Thyroid gland (tissue), 4 donors: Measurements from ENCODE around the gene ZNF44.

ENCODE experiments used
- POLR2A ChIP-seq, 2 donors: fragments of 450-650 bp; IDR thresholded peaks; one replicate each; pipeline ENCODE4 v1.6.1; 2017; ENCODE audit warnings: antibody characterized with exemption in 2 of 2, mild to moderate bottlenecking in 2 of 2, moderate library complexity in 1 of 2
- TF ChIP-seq, protein P1 (sequence below), 6 experiments: fragments of 200-600 bp in 3 of 6; fragments of 450-650 bp in 3 of 6; sonication (generic) in 3 of 6; IDR thresholded peaks; one replicate each; pipeline ENCODE4 v1.5.1; 2016 to 2019; ENCODE audit warnings: antibody characterized with exemption in 6 of 6, mild to moderate bottlenecking in 2 of 6, inconsistent platforms in 1 of 6, moderate library complexity in 1 of 6

DNA sequence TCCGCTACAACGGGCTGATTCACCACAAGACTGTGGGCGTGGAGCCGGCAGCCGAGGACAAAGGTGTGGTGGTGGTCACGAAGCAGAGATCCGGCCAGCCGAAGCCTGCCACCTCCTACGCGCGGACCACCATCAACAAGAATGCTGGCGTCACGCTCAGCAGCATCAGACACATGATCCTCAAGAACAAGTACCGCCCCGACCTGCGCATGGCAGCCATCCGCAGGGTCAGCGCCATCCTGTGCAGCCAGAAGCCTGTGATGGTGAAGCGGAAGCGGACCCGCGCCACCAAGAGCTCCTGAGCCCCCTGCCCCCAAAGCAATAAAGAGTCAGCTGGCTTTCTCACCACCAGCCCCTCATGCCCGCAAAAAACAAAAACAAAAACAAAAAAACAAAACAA is 34.4 kb downstream of the ZNF44 start:
- TF ChIP-seq, protein P1, sequence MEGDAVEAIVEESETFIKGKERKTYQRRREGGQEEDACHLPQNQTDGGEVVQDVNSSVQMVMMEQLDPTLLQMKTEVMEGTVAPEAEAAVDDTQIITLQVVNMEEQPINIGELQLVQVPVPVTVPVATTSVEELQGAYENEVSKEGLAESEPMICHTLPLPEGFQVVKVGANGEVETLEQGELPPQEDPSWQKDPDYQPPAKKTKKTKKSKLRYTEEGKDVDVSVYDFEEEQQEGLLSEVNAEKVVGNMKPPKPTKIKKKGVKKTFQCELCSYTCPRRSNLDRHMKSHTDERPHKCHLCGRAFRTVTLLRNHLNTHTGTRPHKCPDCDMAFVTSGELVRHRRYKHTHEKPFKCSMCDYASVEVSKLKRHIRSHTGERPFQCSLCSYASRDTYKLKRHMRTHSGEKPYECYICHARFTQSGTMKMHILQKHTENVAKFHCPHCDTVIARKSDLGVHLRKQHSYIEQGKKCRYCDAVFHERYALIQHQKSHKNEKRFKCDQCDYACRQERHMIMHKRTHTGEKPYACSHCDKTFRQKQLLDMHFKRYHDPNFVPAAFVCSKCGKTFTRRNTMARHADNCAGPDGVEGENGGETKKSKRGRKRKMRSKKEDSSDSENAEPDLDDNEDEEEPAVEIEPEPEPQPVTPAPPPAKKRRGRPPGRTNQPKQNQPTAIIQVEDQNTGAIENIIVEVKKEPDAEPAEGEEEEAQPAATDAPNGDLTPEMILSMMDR (IDR thresholded peaks at IDR 0.05), result no peak
- TF ChIP-seq POLR2A (IDR thresholded peaks at IDR 0.05), result no peak
